ENCODE results near the gene ICAM1.
A peak's percentile ranks its signal among the peaks of the same experiment; 100 is the strongest.

- TF ChIP-seq CTCF (IDR thresholded peaks at IDR 0.05): no peak
- no peak for TF ChIP-seq FOSL2 (IDR thresholded peaks at IDR 0.05)
- TF ChIP-seq FOSL2 (CRISPR knock-in tag; IDR thresholded peaks at IDR 0.05): no peak
- TF ChIP-seq EP300 (IDR thresholded peaks at IDR 0.05): no peak
- no peak for TF ChIP-seq REST (IDR thresholded peaks at IDR 0.05)
- TF ChIP-seq NR3C1 (IDR thresholded peaks at IDR 0.05): no peak
- TF ChIP-seq HOXA7 (CRISPR knock-in tag; IDR thresholded peaks at IDR 0.05): no peak
- no peak for TF ChIP-seq RAD21 (conservative IDR thresholded peaks at IDR 0.05 in 1 of 2, IDR thresholded peaks at IDR 0.05 in 1 of 2)
- no peak for TF ChIP-seq RNF2 (IDR thresholded peaks at IDR 0.05; ENCODE audit: borderline replicate concordance, low read depth)
- TF ChIP-seq POLR2AphosphoS2 (conservative IDR thresholded peaks at IDR 0.05; ENCODE audit: low read length): no peak
- TF ChIP-seq POLR2A (IDR thresholded peaks at IDR 0.05; ENCODE audit: low read length): peak; percentile 30
These were observed 63.9 kb downstream of the ICAM1 start for GRCh38 chr19:10334588-10335351.
